Activated T-helper 2 cell treated with anti-CD3 and anti-CD28 coated beads, Interferon-gamma antibody, Interleukin-2, Interleukin-4, amounts not matched to agents 10 μg/mL and 5 μg/mL and 100 μg/mL, durations not matched to agents 14 hours and 24 hours and 36 hours (primary cell): ENCODE results near the gene ACSL1. TPM values are rescaled to one million over a fixed set of nuclear protein-coding genes. Genes with fewer than 3 reads are reported as not detected.
A peak's percentile ranks its signal among the peaks of the same experiment; 100 is the strongest.

Experiments
- DNase-seq: peaks from one replicate; pipeline ENCODE4 v3.0.0; 2021; ENCODE audit warnings: low spot score
- H3K27ac Mint-ChIP-seq: one replicate; pipeline ENCODE4 v1.8.0; 2021; ENCODE audit warnings: mixed read lengths
- H3K27me3 Mint-ChIP-seq: one replicate; pipeline ENCODE4 v1.8.0; 2021; ENCODE audit warnings: low read depth, mixed read lengths
- H3K36me3 Mint-ChIP-seq: one replicate; pipeline ENCODE4 v1.8.0; 2021; ENCODE audit warnings: low read depth, mixed read lengths
- H3K4me1 Mint-ChIP-seq: one replicate; pipeline ENCODE4 v1.8.0; 2021; ENCODE audit warnings: low read depth, mixed read lengths
- H3K4me3 Mint-ChIP-seq: one replicate; pipeline ENCODE4 v1.8.0; 2021; ENCODE audit warnings: low read depth, mild to moderate bottlenecking, moderate library complexity, mixed read lengths
- H3K9me3 Mint-ChIP-seq: one replicate; pipeline ENCODE4 v1.8.0; 2021; ENCODE audit warnings: mixed read lengths
- intact Hi-C: fragments of 100-400 bp; cut with micrococcal nuclease; formaldehyde crosslinking; loops from one replicate; pipeline ENCODE4 v1.15.1; 2023
- total RNA-seq: library from RNA; stranded (reverse); gene quantifications from 2 replicates; pipeline ENCODE4 v1.2.3, GENCODE V29; 2022

ACSL1 gene
- total RNA-seq, 1 donor from 2014 or later = 42.7 TPM

DNA sequence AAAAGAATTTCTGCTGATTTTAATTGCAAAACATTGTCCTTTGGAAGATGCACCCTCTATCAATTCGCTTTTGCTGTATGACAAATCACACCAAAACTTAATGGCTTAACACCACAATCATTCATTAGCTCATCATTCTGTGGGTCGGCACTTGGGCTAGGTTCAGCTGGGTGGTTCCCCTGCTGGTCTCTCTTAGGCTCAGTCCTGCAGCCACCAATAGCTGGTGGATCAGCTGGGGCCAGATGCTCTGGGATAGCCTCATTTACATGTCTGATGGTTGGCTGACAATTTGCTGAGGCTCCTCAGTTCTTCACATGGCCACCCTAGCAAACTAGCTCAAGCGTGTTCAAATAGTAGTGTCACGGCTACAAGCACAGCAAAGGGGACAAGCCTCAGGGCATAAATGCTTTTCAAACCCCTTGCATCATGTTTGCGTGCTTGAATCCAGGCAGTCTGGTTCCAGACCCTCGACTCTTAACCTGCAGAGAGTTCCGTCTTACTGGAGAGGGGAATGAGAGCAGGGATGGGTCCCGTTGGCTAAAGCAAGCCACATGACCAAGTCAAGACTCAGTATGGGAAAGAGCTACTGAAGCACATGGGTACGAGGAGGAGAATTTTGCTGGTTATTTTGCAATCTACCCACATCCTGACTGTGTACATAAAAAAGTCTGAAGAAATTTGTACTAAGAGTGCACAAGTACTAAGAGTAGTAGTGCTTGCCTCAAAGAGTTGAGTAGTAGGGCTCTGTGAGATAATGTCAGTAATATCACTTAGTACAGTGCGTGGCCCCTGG, 7.5 kb upstream of the ACSL1 start:
- intact Hi-C loops = no loop called here
- peaks cover 8% of the 10 kb centered on the region for H3K4me1 Mint-ChIP-seq
- no peaks in the 10 kb centered on the region for H3K36me3 Mint-ChIP-seq
- H3K27ac Mint-ChIP-seq = no peak overlapping the region
- peaks cover 10% of the 10 kb centered on the region for H3K27me3 Mint-ChIP-seq
- H3K4me3 Mint-ChIP-seq = no peak overlapping the region
- no peaks in the 10 kb centered on the region for H3K9me3 Mint-ChIP-seq
- DNase-seq = no peak

DNA sequence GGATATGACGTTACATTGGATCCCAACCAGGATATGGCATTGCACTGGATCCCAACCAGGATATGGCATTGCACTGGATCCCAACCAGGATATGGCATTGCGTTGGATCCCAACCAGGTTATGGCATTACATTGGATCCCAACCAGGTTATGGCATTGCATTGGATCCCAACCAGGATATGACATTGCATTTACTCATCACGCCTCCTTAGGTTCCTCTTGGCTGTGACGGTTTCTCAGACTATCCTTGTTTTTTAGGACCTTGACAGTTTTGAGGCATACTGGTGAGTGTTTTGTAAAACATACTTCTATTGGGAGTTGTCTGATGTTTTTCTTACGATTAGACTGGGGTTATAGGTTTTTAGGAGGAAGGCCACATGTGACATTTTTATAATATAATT, 5.4 kb upstream of the ACSL1 start:
- peaks cover 19% of the 10 kb centered on the region for H3K27me3 Mint-ChIP-seq
- H3K4me1 Mint-ChIP-seq = peaks cover 7% of the 10 kb centered on the region
- H3K27ac Mint-ChIP-seq = no peak overlapping the region
- DNase-seq = no peak
- H3K9me3 Mint-ChIP-seq = no peaks in the 10 kb centered on the region
- no peaks in the 10 kb centered on the region for H3K36me3 Mint-ChIP-seq
- intact Hi-C loops = no loop called here
- no peak overlapping the region for H3K4me3 Mint-ChIP-seq

DNA sequence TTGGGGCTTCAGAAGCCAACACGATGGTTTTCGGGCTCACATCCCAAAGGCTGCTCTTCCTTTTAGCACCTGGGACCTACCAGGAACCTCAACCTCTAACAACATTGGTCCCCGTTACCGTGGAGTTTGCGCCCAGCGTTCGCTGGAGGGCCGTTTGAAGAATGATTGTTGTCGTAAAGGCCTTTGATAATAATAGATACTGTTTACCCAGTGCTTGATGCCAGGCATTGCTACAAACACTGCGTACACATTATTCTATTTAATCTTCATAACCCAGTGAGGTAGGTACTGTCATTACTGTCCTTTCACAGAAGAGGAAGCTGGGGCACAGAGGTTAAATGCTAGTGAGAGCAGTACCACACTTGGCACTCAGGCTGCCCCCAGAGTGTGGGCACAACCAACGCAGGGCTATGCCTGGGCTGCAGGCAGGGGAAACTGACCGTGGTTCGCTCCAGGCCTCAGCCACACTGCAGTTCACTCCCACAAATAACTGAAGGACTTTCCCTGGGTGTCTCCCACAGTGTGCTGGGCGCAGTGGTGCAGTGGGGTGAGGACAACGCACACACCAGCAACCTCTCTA, 1.0 kb upstream of the ACSL1 start:
- intact Hi-C loops = loop anchor here (2.0 to 10.0 kb wide), 5 partner anchors 18 to 568 kb away; partner anchors contain the start of genes ANKRD37, CASP3, CFAP97 and LRP2BP
- DNase-seq = no peak
- H3K27me3 Mint-ChIP-seq = peaks cover 19% of the 10 kb centered on the region
- peak overlapping the region; percentile 89 for H3K27ac Mint-ChIP-seq
- H3K9me3 Mint-ChIP-seq = no peaks in the 10 kb centered on the region
- H3K4me3 Mint-ChIP-seq = peak overlapping the region; percentile 92
- peaks cover 39% of the 10 kb centered on the region for H3K4me1 Mint-ChIP-seq
- peaks cover 16% of the 10 kb centered on the region for H3K36me3 Mint-ChIP-seq

DNA sequence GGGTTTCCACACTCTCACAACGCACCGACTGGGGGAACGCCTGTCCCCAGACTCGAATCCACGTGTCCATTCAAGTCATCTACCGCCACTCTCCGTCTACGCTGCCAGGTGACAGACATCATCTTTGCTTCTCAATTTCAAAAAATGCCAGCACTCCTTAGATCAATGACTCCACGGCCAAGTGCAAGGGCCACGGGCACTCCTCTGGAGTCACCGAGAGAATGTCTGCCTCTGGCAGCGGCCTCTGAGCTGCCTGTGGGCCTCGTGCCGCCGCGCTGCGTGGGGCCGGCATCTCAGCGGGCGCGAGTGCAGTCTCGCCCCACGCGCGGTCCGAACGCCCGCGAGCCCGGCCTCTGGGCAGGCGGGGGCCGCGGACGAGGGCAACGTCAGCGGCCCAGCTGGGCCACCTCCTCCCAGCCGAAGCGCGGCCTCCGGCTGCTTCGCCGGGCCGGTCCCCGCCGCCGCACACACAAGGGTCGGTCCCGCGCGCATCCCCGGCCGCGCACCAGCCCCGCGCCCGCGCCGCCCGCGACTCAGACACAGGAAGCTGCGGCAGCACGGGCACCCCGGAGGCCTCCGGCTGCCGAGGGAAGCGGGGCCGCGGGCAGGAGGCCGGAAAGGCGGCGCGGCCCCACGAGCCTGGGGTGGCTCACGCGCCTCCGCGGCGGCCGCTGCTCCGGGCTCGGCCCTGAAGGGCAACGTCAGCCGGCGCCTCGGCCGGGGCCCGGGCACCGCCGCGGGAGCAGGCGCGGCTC, 450 bp downstream of the ACSL1 start:
- no peaks in the 10 kb centered on the region for H3K9me3 Mint-ChIP-seq
- peak overlapping the region; percentile 94 for H3K4me3 Mint-ChIP-seq
- H3K27me3 Mint-ChIP-seq = peaks cover 18% of the 10 kb centered on the region
- peak overlapping the region; percentile 90 for H3K27ac Mint-ChIP-seq
- H3K4me1 Mint-ChIP-seq = peaks cover 42% of the 10 kb centered on the region
- peaks cover 18% of the 10 kb centered on the region for H3K36me3 Mint-ChIP-seq
- peak; percentile 49 for DNase-seq
- intact Hi-C loops = loop anchor here (1.0 to 10.0 kb wide), 6 partner anchors 25 to 569 kb away; partner anchors contain the start of genes ANKRD37, CASP3, CFAP97 and LRP2BP

DNA sequence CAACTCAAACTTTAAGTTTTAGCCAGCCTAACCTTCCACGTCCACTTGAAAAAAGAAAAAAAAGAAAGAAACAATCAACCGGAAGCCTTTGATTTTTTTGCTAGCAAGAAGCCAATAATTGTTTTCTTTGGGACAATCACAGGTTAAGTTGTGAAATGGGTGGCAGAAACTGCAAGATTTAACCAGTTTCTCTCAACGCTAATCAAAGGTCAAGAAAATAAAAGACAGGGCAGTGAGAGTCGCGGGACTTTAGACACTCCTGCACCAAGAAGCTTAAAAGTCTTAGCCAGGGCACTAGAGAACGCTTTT, 1.0 kb downstream of the ACSL1 start:
- Mint-ChIP-seq H3K9me3 (no peaks in the 10 kb centered on the region), H3K27me3 (peaks cover 15% of the 10 kb centered on the region), H3K27ac (peak overlapping the region; percentile 90), H3K36me3 (peaks cover 21% of the 10 kb centered on the region), H3K4me3 (peak overlapping the region; percentile 94), H3K4me1 (peaks cover 45% of the 10 kb centered on the region)
- no peak for DNase-seq
- intact Hi-C loops = loop anchor here (1.0 to 10.0 kb wide), 10 partner anchors 26 to 570 kb away; partner anchors contain the start of genes ANKRD37, CASP3, CFAP97 and IRF2

DNA sequence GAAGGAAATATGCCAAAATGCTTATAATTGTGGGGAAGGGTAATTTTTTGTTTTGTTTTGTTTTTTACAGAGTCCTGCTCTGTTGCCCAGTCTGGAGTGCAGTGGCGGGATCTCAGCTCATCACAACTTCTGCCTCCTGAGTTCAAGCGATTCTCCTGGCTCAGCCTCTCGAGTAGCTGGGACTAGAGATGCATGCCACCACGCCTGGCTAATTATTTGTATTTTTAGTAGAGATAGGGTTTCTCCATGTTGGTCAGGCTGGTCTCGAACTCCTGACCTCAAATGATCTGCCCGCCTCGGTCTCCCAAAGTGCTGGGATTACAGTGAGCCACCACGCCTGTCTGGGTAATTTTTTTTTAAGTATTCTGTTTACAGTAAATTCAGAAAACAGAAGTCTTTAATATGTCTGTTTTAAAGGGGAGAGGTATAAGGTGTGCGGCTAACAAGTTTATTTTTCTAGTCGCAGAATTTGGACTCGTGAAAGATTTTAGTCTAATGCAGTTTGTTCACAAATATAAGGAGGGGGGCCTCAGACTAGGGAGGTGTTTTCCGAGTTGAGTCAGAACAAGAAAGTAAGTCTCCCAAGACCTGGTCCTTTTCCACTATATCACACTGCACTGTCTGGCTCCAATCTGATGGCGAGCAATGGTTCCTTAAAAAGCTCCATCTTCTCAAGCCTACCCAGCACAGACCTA, 1.5 kb downstream of the ACSL1 start:
- peaks cover 10% of the 10 kb centered on the region for H3K27me3 Mint-ChIP-seq
- no peak for DNase-seq
- intact Hi-C loops = loop anchor here (1.0 to 10.0 kb wide), 8 partner anchors 27 to 571 kb away; partner anchors contain the start of genes ANKRD37, CFAP97, IRF2 and LRP2BP
- peaks cover 48% of the 10 kb centered on the region for H3K4me1 Mint-ChIP-seq
- H3K36me3 Mint-ChIP-seq = peaks cover 21% of the 10 kb centered on the region
- H3K27ac Mint-ChIP-seq = peak overlapping the region; percentile 90
- peak overlapping the region; percentile 94 for H3K4me3 Mint-ChIP-seq
- no peaks in the 10 kb centered on the region for H3K9me3 Mint-ChIP-seq

DNA sequence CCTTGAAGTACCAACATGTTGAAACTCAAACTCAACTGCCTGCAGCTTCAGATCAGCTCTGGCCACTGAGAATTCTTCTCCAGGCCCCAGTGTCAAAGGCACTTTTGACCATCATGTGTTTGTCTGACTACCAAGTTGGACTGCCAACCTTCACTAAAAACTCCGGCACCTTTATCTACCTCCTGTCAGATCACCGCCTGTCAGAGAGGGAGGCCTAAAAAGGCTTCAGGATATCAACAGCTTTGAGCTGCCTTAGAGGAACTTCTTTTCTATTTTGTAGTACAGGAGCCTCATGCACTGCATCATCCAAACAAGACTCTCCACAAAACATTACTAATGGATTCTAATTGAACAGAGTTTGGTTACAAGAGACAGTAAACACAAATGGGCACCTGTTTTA, 2.8 kb downstream of the ACSL1 start:
- intact Hi-C loops = loop anchor here (1.0 to 10.0 kb wide), 9 partner anchors 30 to 572 kb away; partner anchors contain the start of genes ANKRD37, CENPU, CFAP97 and LRP2BP

DNA sequence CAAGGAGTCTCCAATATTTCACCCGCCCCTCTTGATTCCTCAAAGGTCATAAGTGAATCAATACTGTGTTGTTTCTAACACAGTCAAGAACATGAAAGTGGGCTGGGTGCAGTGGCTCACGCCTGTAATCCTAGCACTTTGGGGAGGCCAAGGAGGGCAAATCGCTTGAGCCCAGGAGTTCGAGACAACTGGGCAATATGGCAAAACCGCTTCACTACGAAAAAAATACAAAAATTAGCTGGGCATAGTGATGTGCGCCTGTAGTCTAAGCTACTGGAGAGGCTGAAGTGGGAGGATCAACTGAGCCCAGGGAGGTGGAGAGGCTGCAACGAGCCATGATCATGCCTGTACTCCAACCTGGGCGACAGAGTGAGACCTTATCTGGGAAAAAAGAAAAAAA, 3.4 kb downstream of the ACSL1 start:
- H3K27me3 Mint-ChIP-seq = peaks cover 2% of the 10 kb centered on the region
- H3K4me1 Mint-ChIP-seq = peaks cover 59% of the 10 kb centered on the region
- intact Hi-C loops = loop anchor here (2.0 to 10.0 kb wide), 8 partner anchors 40 to 572 kb away; partner anchors contain the start of genes ANKRD37, CENPU, CFAP97 and LRP2BP
- no peak overlapping the region for H3K27ac Mint-ChIP-seq
- no peak for DNase-seq
- H3K4me3 Mint-ChIP-seq = no peak overlapping the region
- no peaks in the 10 kb centered on the region for H3K9me3 Mint-ChIP-seq
- H3K36me3 Mint-ChIP-seq = peaks cover 21% of the 10 kb centered on the region

More for the DNA sequence above, 2.8 kb downstream of the ACSL1 start:
- H3K4me1 Mint-ChIP-seq = peaks cover 57% of the 10 kb centered on the region
- DNase-seq = no peak
- peak overlapping the region; percentile 11 for H3K4me3 Mint-ChIP-seq
- peak overlapping the region; percentile 42 for H3K27ac Mint-ChIP-seq
- H3K36me3 Mint-ChIP-seq = peaks cover 21% of the 10 kb centered on the region
- H3K27me3 Mint-ChIP-seq = peaks cover 7% of the 10 kb centered on the region
- no peaks in the 10 kb centered on the region for H3K9me3 Mint-ChIP-seq

DNA sequence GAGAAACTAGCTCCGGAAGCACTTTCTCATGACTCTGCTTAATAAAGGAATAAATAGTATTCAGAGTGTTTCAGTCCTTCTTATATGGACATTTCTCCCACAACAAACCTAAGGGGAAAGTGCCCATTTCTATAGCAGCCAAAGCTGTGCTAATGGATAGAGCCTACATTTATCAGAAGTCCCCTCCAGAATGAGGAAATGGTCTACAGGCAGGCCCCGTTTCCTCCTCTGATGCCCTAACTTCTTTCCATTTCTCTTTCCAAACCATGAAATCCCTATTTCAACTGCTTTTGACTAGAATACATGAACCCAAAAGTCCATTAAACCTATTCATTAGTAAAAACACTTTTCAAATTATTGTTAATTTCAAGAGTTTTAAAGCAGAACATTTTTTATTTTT, 4.5 kb downstream of the ACSL1 start:
- H3K4me1 Mint-ChIP-seq = peaks cover 61% of the 10 kb centered on the region
- intact Hi-C loops = loop anchor here (5.0 to 10.0 kb wide), 6 partner anchors 41 to 574 kb away; partner anchors contain the start of genes ANKRD37, CFAP97, LRP2BP and SNX25
- H3K27ac Mint-ChIP-seq = no peak overlapping the region
- H3K27me3 Mint-ChIP-seq = no peaks in the 10 kb centered on the region
- DNase-seq = no peak
- H3K4me3 Mint-ChIP-seq = no peak overlapping the region
- peaks cover 21% of the 10 kb centered on the region for H3K36me3 Mint-ChIP-seq
- H3K9me3 Mint-ChIP-seq = no peaks in the 10 kb centered on the region

DNA sequence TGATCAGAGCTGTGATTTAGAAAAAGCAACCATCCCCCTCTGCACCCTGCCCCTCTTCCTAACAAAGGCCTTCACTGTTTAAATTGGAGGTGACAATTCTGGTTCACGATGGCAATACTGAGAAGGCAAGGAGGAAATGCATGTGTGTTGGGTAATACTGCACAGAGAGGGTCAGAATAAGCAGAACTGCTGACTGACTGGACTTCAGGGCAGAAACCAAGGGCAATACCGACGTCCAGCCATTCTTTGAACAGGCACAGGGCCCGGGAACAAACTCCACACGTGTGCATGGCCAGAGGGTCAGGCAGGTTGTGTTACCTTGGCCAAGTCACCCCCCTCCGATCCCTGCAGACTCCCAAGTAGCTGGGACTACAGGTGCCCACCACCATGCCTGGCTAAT, 6.0 kb downstream of the ACSL1 start:
- Mint-ChIP-seq H3K27ac (no peak overlapping the region), H3K4me3 (no peak overlapping the region), H3K27me3 (no peaks in the 10 kb centered on the region), H3K36me3 (peaks cover 22% of the 10 kb centered on the region), H3K4me1 (peaks cover 66% of the 10 kb centered on the region), H3K9me3 (no peaks in the 10 kb centered on the region)
- intact Hi-C loops = loop anchor here (5.0 to 10.0 kb wide), 6 partner anchors 43 to 575 kb away; partner anchors contain the start of genes ANKRD37, CFAP97, LRP2BP and SNX25
- DNase-seq = no peak

DNA sequence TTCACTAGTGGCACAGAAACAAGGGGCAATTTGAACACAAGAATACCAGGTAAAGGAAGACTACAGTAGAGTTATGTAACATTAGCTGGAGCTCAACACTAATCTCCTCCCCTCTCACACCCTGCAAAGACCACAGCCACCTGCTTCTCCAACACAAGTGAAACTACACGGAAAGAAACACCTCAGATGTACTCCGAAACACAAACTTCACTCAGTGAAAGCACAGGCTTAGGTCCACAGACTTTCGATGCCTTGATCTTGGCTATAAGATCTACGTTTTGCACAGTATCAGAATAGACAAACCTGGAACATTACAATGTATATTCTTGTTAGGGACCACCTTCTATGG, 7.6 kb downstream of the ACSL1 start:
- no peak overlapping the region for H3K27ac Mint-ChIP-seq
- H3K4me1 Mint-ChIP-seq = peaks cover 53% of the 10 kb centered on the region
- peaks cover 13% of the 10 kb centered on the region for H3K36me3 Mint-ChIP-seq
- intact Hi-C loops = no loop called here
- no peak for DNase-seq
- H3K4me3 Mint-ChIP-seq = no peak overlapping the region
- H3K9me3 Mint-ChIP-seq = no peaks in the 10 kb centered on the region
- H3K27me3 Mint-ChIP-seq = no peaks in the 10 kb centered on the region
